DND-41 (cell line): Measurements from ENCODE around the gene PIK3R3.

Experiments
- ATAC-seq: fragments of 200-7000 bp; cut with Tn5 transposase; 3 replicates; pipeline ENCODE4 v1.9.1; 2021; ENCODE audit warnings: low read depth; ENCODE audit not compliant: insufficient read depth
- DNase-seq: peaks from one replicate; pipeline ENCODE4 v3.0.0-alpha.2; 2020
- H2AFZ ChIP-seq: 2 replicates; pipeline ENCODE4 v1.6.0; 2012; ENCODE audit warnings: low read depth, low read length
- H3K27ac ChIP-seq: 2 replicates; pipeline ENCODE4 v1.5.1; 2012; ENCODE audit warnings: low read length, inconsistent platforms
- H3K27me3 ChIP-seq: fragments of 200-600 bp; sonication (generic); 2 replicates; pipeline ENCODE4 v1.6.0; 2012; ENCODE audit warnings: low read length, mild to moderate bottlenecking, inconsistent platforms; ENCODE audit not compliant: insufficient read depth, poor library complexity
- H3K36me3 ChIP-seq: 2 replicates; pipeline ENCODE4 v1.5.1; 2012; ENCODE audit warnings: low read length, inconsistent platforms; ENCODE audit not compliant: insufficient read depth
- H3K4me1 ChIP-seq: 2 replicates; pipeline ENCODE4 v1.5.1; 2012; ENCODE audit warnings: mild to moderate bottlenecking, low read length; ENCODE audit not compliant: insufficient read depth
- H3K4me2 ChIP-seq: 2 replicates; pipeline ENCODE4 v1.6.0; 2012; ENCODE audit warnings: mild to moderate bottlenecking, moderate library complexity, low read length, inconsistent platforms; ENCODE audit not compliant: insufficient read depth
- H3K4me3 ChIP-seq, 2 experiments: fragments of 200-600 bp in 1 of 2; shearing (Covaris generic) in 1 of 2; 2 replicates each; pipeline ENCODE4 v1.5.1; 2012 to 2016; ENCODE audit warnings: inconsistent platforms in 2 of 2, low read length in 2 of 2, mild to moderate bottlenecking in 2 of 2, low read depth in 1 of 2, moderate library complexity in 1 of 2
- H3K79me2 ChIP-seq: 2 replicates; pipeline ENCODE4 v1.6.0; 2012; ENCODE audit warnings: low read length, inconsistent platforms; ENCODE audit not compliant: insufficient read depth
- H3K9ac ChIP-seq: 2 replicates; pipeline ENCODE4 v1.6.0; 2012; ENCODE audit warnings: low read depth, mild to moderate bottlenecking, inconsistent platforms, low read length, moderate library complexity
- H3K9me3 ChIP-seq: 2 replicates; pipeline ENCODE4 v1.5.1; 2012; ENCODE audit warnings: low read length, moderate library complexity, mild to moderate bottlenecking, inconsistent platforms; ENCODE audit not compliant: insufficient read depth, severe bottlenecking
- H4K20me1 ChIP-seq: 2 replicates; pipeline ENCODE4 v1.6.0; 2012; ENCODE audit warnings: low read length; ENCODE audit not compliant: insufficient read depth
- EZH2 ChIP-seq: IDR thresholded peaks from 3 replicates; pipeline ENCODE4 v1.6.1; 2012; ENCODE audit warnings: borderline replicate concordance, low read depth, mild to moderate bottlenecking, moderate library complexity, low read length, inconsistent platforms; ENCODE audit not compliant: severe bottlenecking
- TF ChIP-seq, protein P1 (sequence below): IDR thresholded peaks from 2 replicates; pipeline ENCODE4 v1.5.1; 2012; ENCODE audit warnings: borderline replicate concordance, low read length, moderate library complexity, mild to moderate bottlenecking; ENCODE audit not compliant: poor library complexity, severe bottlenecking; ENCODE audit errors: extremely low read depth

Gene PIK3R3

GRCh38 chr1:46002551-46003150 lies 129.8 kb downstream of the PIK3R3 start:
- Histone ChIP-seq H3K4me1 (no peaks in the 10 kb centered on the region), H3K36me3 (peaks cover 56% of the 10 kb centered on the region), H3K27me3 (no peaks in the 10 kb centered on the region), H3K79me2 (no peaks in the 10 kb centered on the region), H3K27ac (no peak overlapping the region; the same call in 1 of the 2 replicates), H2AFZ (no peak overlapping the region), H3K9me3 (no peaks in the 10 kb centered on the region), H3K9ac (no peak overlapping the region), H3K4me3 (no peak overlapping the region), H3K4me2 (no peak overlapping the region), H4K20me1 (no peaks in the 10 kb centered on the region)
- DNase-seq, result no peak
- no peak for TF ChIP-seq EZH2
- TF ChIP-seq, protein P1, sequence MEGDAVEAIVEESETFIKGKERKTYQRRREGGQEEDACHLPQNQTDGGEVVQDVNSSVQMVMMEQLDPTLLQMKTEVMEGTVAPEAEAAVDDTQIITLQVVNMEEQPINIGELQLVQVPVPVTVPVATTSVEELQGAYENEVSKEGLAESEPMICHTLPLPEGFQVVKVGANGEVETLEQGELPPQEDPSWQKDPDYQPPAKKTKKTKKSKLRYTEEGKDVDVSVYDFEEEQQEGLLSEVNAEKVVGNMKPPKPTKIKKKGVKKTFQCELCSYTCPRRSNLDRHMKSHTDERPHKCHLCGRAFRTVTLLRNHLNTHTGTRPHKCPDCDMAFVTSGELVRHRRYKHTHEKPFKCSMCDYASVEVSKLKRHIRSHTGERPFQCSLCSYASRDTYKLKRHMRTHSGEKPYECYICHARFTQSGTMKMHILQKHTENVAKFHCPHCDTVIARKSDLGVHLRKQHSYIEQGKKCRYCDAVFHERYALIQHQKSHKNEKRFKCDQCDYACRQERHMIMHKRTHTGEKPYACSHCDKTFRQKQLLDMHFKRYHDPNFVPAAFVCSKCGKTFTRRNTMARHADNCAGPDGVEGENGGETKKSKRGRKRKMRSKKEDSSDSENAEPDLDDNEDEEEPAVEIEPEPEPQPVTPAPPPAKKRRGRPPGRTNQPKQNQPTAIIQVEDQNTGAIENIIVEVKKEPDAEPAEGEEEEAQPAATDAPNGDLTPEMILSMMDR, result no peak
- ATAC-seq, result no peak

GRCh38 chr1:46001081-46001785 lies 131.2 kb downstream of the PIK3R3 start:
- Histone ChIP-seq H3K36me3 (peaks cover 42% of the 10 kb centered on the region), H3K27me3 (no peaks in the 10 kb centered on the region), H3K4me3 (no peak overlapping the region), H3K9me3 (no peaks in the 10 kb centered on the region), H3K4me2 (no peak overlapping the region), H4K20me1 (no peaks in the 10 kb centered on the region), H2AFZ (no peak overlapping the region), H3K79me2 (no peaks in the 10 kb centered on the region), H3K4me1 (no peaks in the 10 kb centered on the region), H3K27ac (no peak overlapping the region), H3K9ac (no peak overlapping the region)
- no peak for DNase-seq
- ATAC-seq, result no peak
- no peak for TF ChIP-seq EZH2
- TF ChIP-seq, protein P1, result peak; percentile 21

GRCh38 chr1:45999507-45999906 lies 132.9 kb downstream of the PIK3R3 start:
- no peaks in the 10 kb centered on the region for H3K9me3 ChIP-seq
- H3K4me2 ChIP-seq, result no peak overlapping the region
- H3K9ac ChIP-seq, result no peak overlapping the region
- no peak for DNase-seq
- H4K20me1 ChIP-seq, result no peaks in the 10 kb centered on the region
- peaks cover 31% of the 10 kb centered on the region for H3K36me3 ChIP-seq
- H3K27ac ChIP-seq, result no peak overlapping the region
- no peaks in the 10 kb centered on the region for H3K27me3 ChIP-seq
- no peak for ATAC-seq
- no peaks in the 10 kb centered on the region for H3K79me2 ChIP-seq
- no peak overlapping the region for H3K4me3 ChIP-seq
- no peaks in the 10 kb centered on the region for H3K4me1 ChIP-seq
- TF ChIP-seq, protein P1, result no peak
- TF ChIP-seq EZH2, result no peak
- no peak overlapping the region for H2AFZ ChIP-seq
